Fibroblast of villous mesenchyme (primary cell): Measurements from ENCODE around the gene SNURF. TPM values are rescaled to one million over a fixed set of nuclear protein-coding genes. Genes with fewer than 3 reads are reported as not detected.

ENCODE experiments used
- DNase-seq: peaks from one replicate; pipeline ENCODE4 v3.0.0-alpha.2; 2010; ENCODE audit warnings: low read depth
- H3K4me3 ChIP-seq: 2 replicates; pipeline ENCODE4 v1.5.1; 2011; ENCODE audit warnings: low read depth, mild to moderate bottlenecking, low read length
- CTCF ChIP-seq: IDR thresholded peaks from 2 replicates; pipeline ENCODE4 v1.5.1; 2012; ENCODE audit warnings: low read depth, mild to moderate bottlenecking, low read length; ENCODE audit not compliant: insufficient read depth
- total RNA-seq: library from RNA; depleted of rRNA; stranded (reverse); fragments of >200 nt; gene quantifications from 2 replicates; pipeline ENCODE4 v1.2.3, GENCODE V29; 2012

SNURF gene
- total RNA-seq, 1 donor, result 12.1 TPM

DNA sequence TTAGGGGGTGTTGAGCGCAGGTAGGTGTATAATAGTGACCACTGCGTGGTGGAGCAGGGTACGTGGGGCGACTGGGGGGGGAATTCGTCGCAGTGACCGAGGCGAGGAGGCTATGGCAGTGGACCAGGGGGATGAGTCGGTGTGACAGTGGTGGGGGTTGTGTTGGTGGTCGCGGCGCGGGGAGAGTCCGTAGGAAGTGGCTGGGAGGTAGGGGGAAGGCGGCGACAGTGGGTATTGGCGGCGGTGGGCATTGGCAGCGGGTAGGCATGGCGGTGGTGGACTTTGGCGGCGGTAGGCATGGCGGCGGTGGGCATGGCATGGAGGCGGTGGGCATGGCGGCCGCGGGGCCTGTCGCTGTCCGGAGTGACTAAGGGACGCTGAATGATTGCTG, 739 bp downstream of the SNURF start:
- no peak for DNase-seq
- peak overlapping the region; percentile 81 for H3K4me3 ChIP-seq
- no peak for TF ChIP-seq CTCF

- TF ChIP-seq CTCF, result no peak
Observed at GRCh38 chr15:24956111-24956838, 1.5 kb downstream of the SNURF start.

GRCh38 chr15:24957691-24958090, 2.9 kb downstream of the SNURF start:
- no peak for DNase-seq
- H3K4me3 ChIP-seq, result no peak overlapping the region
- no peak for TF ChIP-seq CTCF

More at GRCh38 chr15:24956111-24956838, 1.5 kb downstream of the SNURF start:
- peak; percentile 74 for DNase-seq
- H3K4me3 ChIP-seq, result peak overlapping the region; percentile 81

GRCh38 chr15:24961967-24962366, 7.2 kb downstream of the SNURF start:
- TF ChIP-seq CTCF, result no peak
- DNase-seq, result no peak
- H3K4me3 ChIP-seq, result no peak overlapping the region

GRCh38 chr15:24962880-24963279, 8.1 kb downstream of the SNURF start:
- no peak for DNase-seq
- TF ChIP-seq CTCF, result no peak
- no peak overlapping the region for H3K4me3 ChIP-seq

GRCh38 chr15:24966364-24967103, 11.7 kb downstream of the SNURF start:
- no peak for TF ChIP-seq CTCF
- no peak for DNase-seq
- no peak overlapping the region for H3K4me3 ChIP-seq
